ENCODE data around the gene CNTF. TPM values are rescaled to one million over a fixed set of nuclear protein-coding genes. Genes with fewer than 3 reads are reported as not detected.

The CNTF gene
- total RNA-seq, 1 donor, result 1.9 TPM

GRCh38 chr11:58658623-58659022 is 36.2 kb downstream of the CNTF start:
- no peak for TF ChIP-seq CTCF (IDR thresholded peaks at IDR 0.05; ENCODE audit: insufficient read depth, low read length)
- no peak for DNase-seq (ENCODE audit: low read depth)
- H3K4me3 ChIP-seq (ENCODE audit: low read depth, low read length), result no peak overlapping the region

GRCh38 chr11:58659404-58659803 is 36.9 kb downstream of the CNTF start:
- no peak for DNase-seq (ENCODE audit: low read depth)
- no peak overlapping the region for H3K4me3 ChIP-seq (ENCODE audit: low read depth, low read length)
- TF ChIP-seq CTCF (IDR thresholded peaks at IDR 0.05; ENCODE audit: insufficient read depth, low read length), result no peak

- DNase-seq (ENCODE audit: low read depth), result no peak
- no peak for TF ChIP-seq CTCF (IDR thresholded peaks at IDR 0.05; ENCODE audit: insufficient read depth, low read length)
- H3K4me3 ChIP-seq (ENCODE audit: low read depth, low read length), result no peak overlapping the region
Observed at GRCh38 chr11:58659910-58660570, 37.6 kb downstream of the CNTF start.

GRCh38 chr11:58671983-58672633 is 49.6 kb downstream of the CNTF start:
- DNase-seq (ENCODE audit: low read depth), result no peak
- no peak for TF ChIP-seq CTCF (IDR thresholded peaks at IDR 0.05; ENCODE audit: insufficient read depth, low read length)
- H3K4me3 ChIP-seq (ENCODE audit: low read depth, low read length), result no peak overlapping the region

GRCh38 chr11:58674609-58675008 is 52.1 kb downstream of the CNTF start:
- H3K4me3 ChIP-seq (ENCODE audit: low read depth, low read length), result no peak overlapping the region
- TF ChIP-seq CTCF (IDR thresholded peaks at IDR 0.05; ENCODE audit: insufficient read depth, low read length), result no peak

More at GRCh38 chr11:58674609-58675008, 52.1 kb downstream of the CNTF start:
- DNase-seq (ENCODE audit: low read depth), result no peak

Other genes with a start within 250 kb of the CNTF start
- gene OR5B3, start 215.8 kb upstream of the CNTF start, total RNA-seq (ENCODE audit: low replicate concordance), result not detected in 2 replicates
- gene OR5B2, start 194.5 kb upstream of the CNTF start, total RNA-seq (ENCODE audit: low replicate concordance), result 0.65 TPM in 1 of 2 replicates, not detected in the other
- gene OR5B12, start 180.4 kb upstream of the CNTF start, total RNA-seq (ENCODE audit: low replicate concordance), result 0.74 TPM in 1 of 2 replicates, not detected in the other
- not detected in 2 replicates for gene OR5B21, start 114.6 kb upstream of the CNTF start, total RNA-seq (ENCODE audit: low replicate concordance)
- gene LPXN, start 46.8 kb upstream of the CNTF start, total RNA-seq (ENCODE audit: low replicate concordance), result 1.4 and 14.7 TPM in 2 replicates
- gene ZFP91, start 43.6 kb upstream of the CNTF start, total RNA-seq (ENCODE audit: low replicate concordance), result 43.7 and 73.4 TPM in 2 replicates
- gene GLYAT, start 109.3 kb downstream of the CNTF start, total RNA-seq (ENCODE audit: low replicate concordance), result not detected in 2 replicates
- gene GLYATL2, start 222.0 kb downstream of the CNTF start, total RNA-seq (ENCODE audit: low replicate concordance), result 3.3 TPM in 1 of 2 replicates, not detected in the other